Caco-2 (cell line): ENCODE results near the gene PPP1R13B. TPM values are rescaled to one million over a fixed set of nuclear protein-coding genes. Genes with fewer than 3 reads are reported as not detected.

Source experiments
- BruUV-seq: library from RNA; stranded (reverse); fragments of 400-500 nt; replicated peaks from 2 replicates; lab custom pipeline; 2021; lab: Mats Ljungman, UMichigan
- CTCF ChIA-PET: fragments of 300-600 bp; sonication (Branson Sonifier 250); formaldehyde crosslinking; loops from one replicate; lab custom pipeline; 2022; ENCODE audit warnings: antibody characterized with exemption; lab: Charles Lee
- POLR2A ChIA-PET: fragments of 300-600 bp; sonication (Branson Sonifier 250); formaldehyde crosslinking; loops from one replicate; lab custom pipeline; 2022; ENCODE audit warnings: antibody characterized with exemption; lab: Charles Lee
- DNase-seq, 2 experiments: peaks; one replicate each; pipeline versions ENCODE4 v3.0.0 to v3.0.0-alpha.2; 2020 to 2022
- H3K27me3 ChIP-seq: replicated peaks from 2 replicates; pipeline ENCODE4 v1.6.0; 2011; ENCODE audit warnings: low read length; ENCODE audit not compliant: control insufficient read depth, insufficient read depth
- H3K36me3 ChIP-seq: 2 replicates; pipeline ENCODE4 v1.5.1; 2011; ENCODE audit warnings: low read length; ENCODE audit not compliant: control insufficient read depth, insufficient read depth
- H3K4me1 ChIP-seq: fragments of 250-450 bp; sonication (Bioruptor Pico); 2 replicates; pipeline ENCODE4 v1.5.1; 2020; ENCODE audit warnings: mild to moderate bottlenecking
- H3K4me3 ChIP-seq: 2 replicates; pipeline ENCODE4 v1.5.1; 2011; ENCODE audit warnings: low read depth, mild to moderate bottlenecking, control low read depth, low read length
- H3K9me3 ChIP-seq: fragments of 250-450 bp; sonication (Bioruptor Pico); 2 replicates; pipeline ENCODE4 v1.5.1; 2020; ENCODE audit warnings: mild to moderate bottlenecking, moderate library complexity
- H3K27ac Mint-ChIP-seq: one replicate; pipeline ENCODE4 v1.8.0; 2022; ENCODE audit warnings: mixed read lengths; ENCODE audit not compliant: unreplicated experiment
- H3K27me3 Mint-ChIP-seq: one replicate; pipeline ENCODE4 v1.8.0; 2022; ENCODE audit warnings: mixed read lengths; ENCODE audit not compliant: insufficient read depth, unreplicated experiment
- H3K36me3 Mint-ChIP-seq: one replicate; pipeline ENCODE4 v1.8.0; 2022; ENCODE audit warnings: mild to moderate bottlenecking, mixed read lengths; ENCODE audit not compliant: insufficient read depth, unreplicated experiment
- H3K4me1 Mint-ChIP-seq: one replicate; pipeline ENCODE4 v1.8.0; 2022; ENCODE audit warnings: low read depth, mixed read lengths; ENCODE audit not compliant: unreplicated experiment
- H3K4me3 Mint-ChIP-seq: one replicate; pipeline ENCODE4 v1.8.0; 2022; ENCODE audit warnings: mild to moderate bottlenecking, moderate library complexity, mixed read lengths; ENCODE audit not compliant: unreplicated experiment
- H3K9me3 Mint-ChIP-seq: one replicate; pipeline ENCODE4 v1.8.0; 2022; ENCODE audit warnings: mixed read lengths; ENCODE audit not compliant: unreplicated experiment
- intact Hi-C: fragments of 100-400 bp; cut with micrococcal nuclease; formaldehyde crosslinking; loops from one replicate; pipeline ENCODE4 v1.10.0; 2022; ENCODE audit not compliant: unreplicated experiment
- total RNA-seq: library from RNA; stranded (reverse); gene quantifications from 2 replicates; pipeline ENCODE4 v1.2.3, GENCODE V29; 2022
- TF ChIP-seq, protein P1 (sequence below), 2 experiments: fragments of 200-600 bp in 1 of 2; IDR thresholded peaks; 1 replicate in 1 of 2; 2 replicates in 1 of 2; pipeline versions ENCODE4 v1.5.1 to v1.8.0; 2011 to 2022; ENCODE audit warnings: antibody characterized with exemption in 1 of 2, control low read depth in 1 of 2, inconsistent platforms in 1 of 2, low read depth in 1 of 2, low read length in 1 of 2, mild to moderate bottlenecking in 1 of 2, moderate library complexity in 1 of 2; ENCODE audit not compliant: insufficient read depth in 1 of 2, severe bottlenecking in 1 of 2, unreplicated experiment in 1 of 2

PPP1R13B gene
- total RNA-seq, 1 experiment from 2014 or later, result 15.8 TPM

DNA sequence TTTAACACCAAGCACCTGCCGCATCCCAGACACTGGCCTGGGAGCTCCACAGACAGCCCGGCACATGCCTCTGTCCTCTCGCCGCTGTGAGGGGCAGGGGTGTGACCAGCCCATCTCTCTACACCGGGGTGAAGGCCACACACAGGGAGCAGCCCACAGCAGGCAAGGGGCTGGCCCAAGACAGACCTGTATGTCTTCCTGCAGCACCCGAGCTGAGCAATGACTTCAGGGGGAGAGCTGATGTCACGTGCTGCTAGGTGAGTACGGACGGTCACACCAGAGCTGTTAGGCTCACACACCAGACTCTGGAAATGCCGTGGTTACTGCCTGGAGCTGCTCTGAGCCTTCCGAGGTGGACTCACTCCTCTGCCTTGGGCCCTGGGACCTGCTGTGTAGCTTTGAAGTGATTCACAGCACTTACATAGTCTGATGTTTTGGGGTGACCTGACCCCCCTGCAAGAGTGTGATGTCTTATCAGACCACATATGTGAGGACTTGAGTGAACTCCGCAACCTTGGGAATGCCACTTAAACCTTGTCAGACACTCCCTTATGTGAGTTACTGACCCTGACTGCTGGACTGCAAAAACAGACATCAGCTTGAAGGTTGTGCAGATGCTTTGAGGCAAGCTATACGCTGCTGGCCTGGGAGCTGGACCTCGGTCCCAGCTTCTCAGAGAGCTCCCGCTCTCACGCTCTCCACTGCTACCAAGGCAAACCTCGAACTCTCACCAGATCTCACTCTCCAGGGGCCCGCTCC, 133.9 kb downstream of the PPP1R13B start:
- no peaks in the 10 kb centered on the region for H3K9me3 ChIP-seq
- intact Hi-C loops, result no loop called here
- no peak for DNase-seq
- no peaks in the 10 kb centered on the region for H3K27me3 ChIP-seq
- TF ChIP-seq, protein P1, sequence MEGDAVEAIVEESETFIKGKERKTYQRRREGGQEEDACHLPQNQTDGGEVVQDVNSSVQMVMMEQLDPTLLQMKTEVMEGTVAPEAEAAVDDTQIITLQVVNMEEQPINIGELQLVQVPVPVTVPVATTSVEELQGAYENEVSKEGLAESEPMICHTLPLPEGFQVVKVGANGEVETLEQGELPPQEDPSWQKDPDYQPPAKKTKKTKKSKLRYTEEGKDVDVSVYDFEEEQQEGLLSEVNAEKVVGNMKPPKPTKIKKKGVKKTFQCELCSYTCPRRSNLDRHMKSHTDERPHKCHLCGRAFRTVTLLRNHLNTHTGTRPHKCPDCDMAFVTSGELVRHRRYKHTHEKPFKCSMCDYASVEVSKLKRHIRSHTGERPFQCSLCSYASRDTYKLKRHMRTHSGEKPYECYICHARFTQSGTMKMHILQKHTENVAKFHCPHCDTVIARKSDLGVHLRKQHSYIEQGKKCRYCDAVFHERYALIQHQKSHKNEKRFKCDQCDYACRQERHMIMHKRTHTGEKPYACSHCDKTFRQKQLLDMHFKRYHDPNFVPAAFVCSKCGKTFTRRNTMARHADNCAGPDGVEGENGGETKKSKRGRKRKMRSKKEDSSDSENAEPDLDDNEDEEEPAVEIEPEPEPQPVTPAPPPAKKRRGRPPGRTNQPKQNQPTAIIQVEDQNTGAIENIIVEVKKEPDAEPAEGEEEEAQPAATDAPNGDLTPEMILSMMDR (IDR thresholded peaks at IDR 0.05; ENCODE audit: insufficient read depth in 1 of 2, low read depth in 1 of 2, low read length in 1 of 2, severe bottlenecking in 1 of 2, unreplicated experiment in 1 of 2), result no peak
- H3K4me3 ChIP-seq, result no peak overlapping the region
- H3K9me3 Mint-ChIP-seq, result no peaks in the 10 kb centered on the region
- no peaks in the 10 kb centered on the region for H3K27me3 Mint-ChIP-seq
- BruUV-seq, result no TSS peak
- peaks cover 9% of the 10 kb centered on the region for H3K4me1 Mint-ChIP-seq
- H3K36me3 Mint-ChIP-seq, result peaks cover 53% of the 10 kb centered on the region
- H3K4me1 ChIP-seq, result peaks cover 5% of the 10 kb centered on the region; the same call in 1 of the 2 replicates
- POLR2A ChIA-PET, result no interaction called here
- H3K36me3 ChIP-seq, result no peaks in the 10 kb centered on the region
- CTCF ChIA-PET, result no interaction called here
- peak overlapping the region; percentile 98 for H3K4me3 Mint-ChIP-seq
- H3K27ac Mint-ChIP-seq, result no peak overlapping the region

DNA sequence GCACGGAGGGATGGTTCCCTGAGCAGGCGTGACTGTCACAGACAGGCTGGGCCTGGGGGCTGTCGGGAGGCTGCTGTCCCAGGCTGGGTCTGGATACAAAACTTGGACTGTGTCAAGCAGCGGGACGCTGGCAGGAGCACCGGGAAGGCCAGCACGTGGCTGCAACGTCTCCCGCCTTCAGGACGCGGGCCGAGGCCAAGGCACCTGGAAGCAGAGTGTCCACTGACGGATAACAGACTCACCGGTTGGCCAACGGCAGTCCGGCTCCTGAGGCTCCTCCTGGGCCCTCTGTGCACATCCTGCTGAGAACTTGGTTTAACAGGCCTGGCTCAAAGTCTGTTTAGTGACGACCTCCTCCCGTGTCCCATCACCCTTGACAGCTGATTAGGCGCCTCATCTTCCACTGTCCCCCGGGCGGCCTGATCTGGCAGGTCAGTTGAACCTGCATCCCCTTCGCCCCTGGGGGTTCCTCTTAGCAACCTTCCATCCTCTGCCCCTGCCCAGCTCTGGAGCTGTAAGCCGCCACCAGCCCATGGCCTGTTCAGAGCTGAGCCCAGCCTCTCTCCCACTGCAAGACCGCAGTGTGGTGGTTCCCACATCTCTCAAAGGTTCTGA, 134.6 kb downstream of the PPP1R13B start:
- DNase-seq, result no peak
- Histone ChIP-seq H3K4me1 (peaks cover 5% of the 10 kb centered on the region; the same call in 1 of the 2 replicates), H3K36me3 (no peaks in the 10 kb centered on the region; the same call in 1 of the 2 replicates), H3K4me3 (no peak overlapping the region), H3K27me3 (no peaks in the 10 kb centered on the region), H3K9me3 (no peaks in the 10 kb centered on the region)
- ChIA-PET POLR2A (no interaction called here), CTCF (no interaction called here)
- H3K36me3 Mint-ChIP-seq, result peaks cover 60% of the 10 kb centered on the region
- no peaks in the 10 kb centered on the region for H3K27me3 Mint-ChIP-seq
- no peak overlapping the region for H3K27ac Mint-ChIP-seq
- TF ChIP-seq, protein P1 (IDR thresholded peaks at IDR 0.05; ENCODE audit: insufficient read depth in 1 of 2, low read depth in 1 of 2, low read length in 1 of 2, severe bottlenecking in 1 of 2, unreplicated experiment in 1 of 2), result no peak
- intact Hi-C loops, result no loop called here
- BruUV-seq, result no TSS peak
- H3K4me3 Mint-ChIP-seq, result no peak overlapping the region
- no peaks in the 10 kb centered on the region for H3K9me3 Mint-ChIP-seq
- peaks cover 7% of the 10 kb centered on the region for H3K4me1 Mint-ChIP-seq

DNA sequence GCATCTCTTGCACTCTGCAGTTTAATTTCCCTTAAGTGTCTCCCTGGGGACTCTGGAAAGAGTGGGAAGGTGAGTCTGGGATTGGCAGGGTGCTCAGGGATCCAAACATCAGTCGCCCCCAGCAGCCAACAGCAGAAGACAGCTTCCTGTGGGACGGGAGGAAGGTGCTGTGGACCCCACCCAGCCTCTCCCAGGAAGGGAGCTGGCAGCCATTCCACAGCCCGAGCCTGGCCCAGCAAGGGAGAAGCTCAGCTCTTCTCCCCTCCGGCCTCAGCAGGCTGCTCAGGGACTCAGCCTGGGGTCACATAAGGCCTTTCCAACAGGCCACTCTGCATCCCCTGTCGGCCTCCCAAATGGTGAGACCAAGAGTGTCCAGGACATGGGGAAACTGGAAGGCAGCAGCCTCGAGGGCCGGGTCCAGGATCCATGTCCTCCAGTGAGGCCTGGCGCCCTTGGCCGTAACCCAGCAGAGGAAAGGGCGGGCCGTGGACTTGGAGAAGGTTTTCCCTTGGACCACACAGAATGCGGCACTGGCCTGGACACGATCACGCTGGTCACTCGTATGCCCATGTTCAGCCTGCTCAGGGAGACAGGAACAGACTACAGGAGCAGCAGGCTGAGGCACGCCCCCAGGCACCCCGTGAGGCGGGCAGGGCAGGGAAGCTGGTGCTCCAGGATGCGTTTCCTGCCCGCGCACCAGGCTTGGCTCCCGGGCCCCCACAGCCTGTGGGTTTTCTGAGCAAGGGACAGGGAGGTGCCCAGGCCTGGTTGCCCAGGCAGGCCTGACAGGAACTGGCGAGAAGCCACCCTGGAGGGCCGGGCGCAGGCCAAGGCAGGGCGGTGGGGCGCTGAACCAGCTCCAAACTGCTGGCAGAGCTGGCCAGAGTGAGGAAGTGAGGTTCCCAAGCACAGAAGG, 135.6 kb downstream of the PPP1R13B start:
- ChIA-PET POLR2A (no interaction called here), CTCF (no interaction called here)
- no peak overlapping the region for H3K4me3 ChIP-seq
- Mint-ChIP-seq H3K4me3 (no peak overlapping the region), H3K27me3 (no peaks in the 10 kb centered on the region), H3K36me3 (peaks cover 60% of the 10 kb centered on the region), H3K9me3 (no peaks in the 10 kb centered on the region), H3K27ac (no peak overlapping the region), H3K4me1 (no peaks in the 10 kb centered on the region)
- no TSS peak for BruUV-seq
- TF ChIP-seq, protein P1 (IDR thresholded peaks at IDR 0.05; ENCODE audit: insufficient read depth in 1 of 2, low read depth in 1 of 2, low read length in 1 of 2, severe bottlenecking in 1 of 2, unreplicated experiment in 1 of 2), result no peak
- H3K9me3 ChIP-seq, result no peaks in the 10 kb centered on the region
- intact Hi-C loops, result no loop called here
- peaks cover 5% of the 10 kb centered on the region; the same call in 1 of the 2 replicates for H3K4me1 ChIP-seq
- H3K27me3 ChIP-seq, result no peaks in the 10 kb centered on the region
- DNase-seq, result no peak
- H3K36me3 ChIP-seq, result no peaks in the 10 kb centered on the region; the same call in 1 of the 2 replicates
